ENCODE results near the gene PLAA.
A peak's percentile ranks its signal among the peaks of the same experiment; 100 is the strongest.
"Not testable (repeated sequence)": the region's sequence is repeated elsewhere in the genome, so short reads cannot be mapped to it uniquely, and the experiment has no call there.

PLAA gene

DNA sequence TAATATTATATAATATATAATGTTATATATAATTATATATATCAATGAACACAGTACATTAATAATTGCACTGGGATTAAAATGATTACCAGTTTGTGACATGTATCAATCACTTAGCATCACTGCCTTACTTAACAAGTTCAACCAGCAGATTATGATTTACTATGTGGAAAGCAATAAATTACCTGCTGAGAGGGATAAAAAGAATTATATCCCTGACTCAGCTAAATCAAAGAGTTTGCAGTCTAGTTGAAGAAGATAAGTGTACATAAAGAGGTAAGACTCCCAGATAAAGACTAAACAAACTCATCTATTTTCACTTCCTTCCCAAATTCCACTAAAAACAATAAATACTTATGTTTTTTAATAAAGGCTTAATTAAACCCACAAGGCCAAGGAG is 11.2 kb downstream of the PLAA start:
- DNase-seq (ENCODE audit: low read depth in 2 of 3, low spot score in 2 of 3) = no peak

DNA sequence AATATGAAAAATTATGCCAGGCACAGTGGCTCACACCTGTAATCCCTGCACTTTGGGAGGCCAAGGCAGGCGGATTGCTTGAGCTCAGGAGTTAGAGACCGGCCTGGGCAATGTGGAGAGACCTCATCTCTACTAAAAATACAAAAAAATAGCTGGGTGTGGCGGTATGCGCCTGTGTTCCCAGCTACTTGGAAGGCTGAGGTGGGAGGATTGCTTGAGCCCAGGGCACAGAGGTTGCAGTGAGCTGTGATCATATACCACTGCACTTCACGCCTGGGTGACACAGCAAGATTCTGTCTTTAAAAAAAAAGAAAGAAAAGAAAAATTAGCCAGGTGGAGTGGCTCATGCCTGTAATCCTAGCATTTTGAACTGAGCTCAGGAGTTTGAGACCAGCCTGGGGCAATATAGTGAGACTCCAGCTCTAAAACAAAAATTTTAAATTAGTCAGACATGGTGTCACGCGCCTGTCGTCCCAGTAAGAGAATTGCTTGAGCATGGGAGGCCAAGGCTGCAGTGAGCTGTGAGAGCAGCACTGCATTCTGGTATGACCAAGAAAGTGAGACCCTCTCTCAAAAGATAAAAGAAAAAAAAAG is 18.0 kb downstream of the PLAA start:
- no peak for DNase-seq (ENCODE audit: low read depth in 2 of 3, low spot score in 2 of 3)

DNA sequence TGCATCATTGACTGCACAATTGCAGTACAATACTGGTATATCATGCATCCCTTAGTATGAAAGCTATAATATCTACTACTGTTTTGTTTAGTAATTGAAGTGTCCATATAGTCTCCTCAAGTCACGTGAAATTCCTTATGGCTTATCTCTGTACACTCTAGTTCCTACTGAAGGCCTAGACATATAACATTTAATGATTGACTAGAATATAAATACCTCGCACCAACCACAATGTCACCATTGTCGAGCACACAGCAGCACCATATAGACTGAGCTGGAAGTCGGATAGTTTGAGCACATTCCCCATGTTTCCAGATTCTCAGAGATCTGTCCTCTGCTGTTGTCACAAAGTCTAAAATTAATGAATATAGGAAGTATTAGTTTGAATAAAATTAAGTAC is 21.4 kb downstream of the PLAA start:
- no peak for DNase-seq (ENCODE audit: low read depth in 2 of 3, low spot score in 2 of 3)

DNA sequence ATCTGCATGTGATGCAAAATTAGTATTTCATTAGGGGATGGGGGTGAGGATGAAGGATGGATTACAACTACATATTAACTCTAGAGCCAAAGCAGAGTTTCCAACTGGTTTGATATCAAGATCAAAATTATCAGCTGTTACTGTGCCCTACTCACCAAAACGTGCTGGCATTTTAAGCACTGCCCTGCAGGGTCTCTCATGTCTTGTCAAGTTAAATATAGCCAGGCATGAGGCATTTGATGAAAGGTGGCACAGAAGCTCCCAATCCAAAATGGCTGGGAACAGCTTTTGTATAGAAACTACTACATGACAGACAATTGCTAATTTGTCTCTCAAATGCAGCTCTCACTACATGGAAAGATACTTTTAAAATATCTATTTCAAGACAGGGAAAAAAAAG is 27.3 kb downstream of the PLAA start:
- no peak for DNase-seq (ENCODE audit: low read depth in 2 of 3, low spot score in 2 of 3)

DNA sequence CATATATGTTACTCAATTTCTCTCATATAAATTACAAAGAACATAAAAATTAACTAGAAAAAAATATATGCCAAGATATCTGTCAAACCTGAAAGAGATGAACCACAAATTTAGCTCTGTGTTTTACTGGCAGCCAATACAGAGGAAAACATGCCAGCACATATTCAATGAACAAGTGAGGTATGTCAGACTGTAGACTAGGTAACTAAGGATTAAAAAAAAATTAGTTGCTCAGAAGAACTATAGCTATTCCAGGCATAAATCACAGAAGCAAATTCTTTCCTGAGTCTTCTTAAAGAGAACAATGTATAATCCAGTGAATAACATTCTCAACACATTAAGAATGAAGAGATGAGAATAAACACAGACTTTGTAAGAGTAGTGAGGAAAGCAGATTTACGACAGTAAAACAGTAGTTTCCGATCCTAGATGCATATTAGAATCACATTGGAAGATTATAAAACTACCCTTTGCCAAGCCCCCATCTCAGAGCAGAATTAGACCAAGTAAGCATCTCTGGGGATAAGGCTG is 33.8 kb downstream of the PLAA start:
- DNase-seq (ENCODE audit: low read depth in 2 of 3, low spot score in 2 of 3) = no peak

DNA sequence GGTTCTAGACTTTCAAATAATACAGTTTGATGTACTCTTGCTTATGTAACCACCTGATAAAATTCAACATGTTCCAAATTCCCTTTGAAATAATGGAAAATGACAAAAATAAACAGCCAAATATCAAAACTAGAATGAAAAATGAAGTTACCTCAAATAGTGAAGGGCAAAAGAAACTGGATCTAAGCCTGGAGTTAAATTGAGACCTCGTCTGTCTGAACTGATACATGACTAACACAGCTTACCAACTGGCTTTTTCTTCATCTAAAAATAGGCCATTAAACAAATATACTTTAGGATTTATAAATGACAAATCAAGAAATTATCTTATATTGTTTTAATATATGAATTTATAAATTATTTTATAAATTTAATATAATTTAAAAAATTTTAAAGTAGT is 42.4 kb downstream of the PLAA start:
- no peak for DNase-seq (ENCODE audit: low read depth in 2 of 3, low spot score in 2 of 3)

DNA sequence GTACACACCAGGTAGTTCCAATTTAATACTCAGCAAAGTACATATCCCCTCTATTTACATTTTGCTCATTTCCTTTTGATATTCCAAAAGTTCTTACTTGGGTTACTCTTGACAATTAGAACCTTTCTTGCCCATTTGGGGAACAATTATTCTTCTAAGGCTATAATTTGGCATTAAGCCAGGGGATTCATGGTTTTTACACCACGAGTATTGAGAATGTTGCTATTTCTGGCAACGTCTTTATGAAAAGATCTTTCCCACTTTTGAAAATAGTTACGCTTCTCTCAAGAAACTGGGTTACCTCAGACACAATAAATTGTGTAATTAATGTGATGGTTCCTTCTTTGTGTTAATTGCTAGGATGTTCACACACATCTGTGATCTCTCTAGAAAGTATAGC is 43.0 kb downstream of the PLAA start:
- DNase-seq (ENCODE audit: low read depth in 2 of 3, low spot score in 2 of 3) = no peak

DNA sequence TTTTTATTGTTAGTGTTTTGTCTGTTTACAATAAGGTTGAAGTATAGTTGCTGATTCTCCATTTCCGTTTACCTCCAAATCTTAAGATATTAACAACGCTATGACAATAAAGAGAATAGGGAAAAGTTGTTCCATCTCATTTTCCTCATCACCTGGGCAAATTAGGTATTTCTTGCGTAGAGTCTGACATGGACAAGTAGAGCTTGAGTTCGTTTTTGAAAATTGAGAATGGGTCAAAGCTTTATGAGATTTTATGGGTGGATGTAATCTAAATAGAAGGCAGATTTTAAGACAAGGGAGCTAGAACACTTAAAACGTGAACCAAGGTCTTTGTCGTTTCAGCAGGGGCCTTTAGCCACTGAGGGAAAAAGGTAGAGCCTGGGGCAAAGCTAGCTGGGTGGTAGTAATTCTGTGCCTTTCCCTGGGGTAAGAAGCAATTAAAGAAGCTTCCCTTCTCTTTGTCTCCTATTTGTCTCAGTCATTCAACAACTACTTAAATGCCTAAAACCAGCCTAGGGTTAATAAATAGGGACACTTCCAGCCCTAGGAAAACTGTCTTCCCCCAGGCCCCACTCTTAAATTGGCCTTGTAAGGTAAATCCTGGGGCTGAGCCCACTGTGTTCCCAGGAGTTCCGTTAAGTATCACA is 53.9 kb downstream of the PLAA start:
- DNase-seq (ENCODE audit: low read depth in 2 of 3, low spot score in 2 of 3) = no peak

DNA sequence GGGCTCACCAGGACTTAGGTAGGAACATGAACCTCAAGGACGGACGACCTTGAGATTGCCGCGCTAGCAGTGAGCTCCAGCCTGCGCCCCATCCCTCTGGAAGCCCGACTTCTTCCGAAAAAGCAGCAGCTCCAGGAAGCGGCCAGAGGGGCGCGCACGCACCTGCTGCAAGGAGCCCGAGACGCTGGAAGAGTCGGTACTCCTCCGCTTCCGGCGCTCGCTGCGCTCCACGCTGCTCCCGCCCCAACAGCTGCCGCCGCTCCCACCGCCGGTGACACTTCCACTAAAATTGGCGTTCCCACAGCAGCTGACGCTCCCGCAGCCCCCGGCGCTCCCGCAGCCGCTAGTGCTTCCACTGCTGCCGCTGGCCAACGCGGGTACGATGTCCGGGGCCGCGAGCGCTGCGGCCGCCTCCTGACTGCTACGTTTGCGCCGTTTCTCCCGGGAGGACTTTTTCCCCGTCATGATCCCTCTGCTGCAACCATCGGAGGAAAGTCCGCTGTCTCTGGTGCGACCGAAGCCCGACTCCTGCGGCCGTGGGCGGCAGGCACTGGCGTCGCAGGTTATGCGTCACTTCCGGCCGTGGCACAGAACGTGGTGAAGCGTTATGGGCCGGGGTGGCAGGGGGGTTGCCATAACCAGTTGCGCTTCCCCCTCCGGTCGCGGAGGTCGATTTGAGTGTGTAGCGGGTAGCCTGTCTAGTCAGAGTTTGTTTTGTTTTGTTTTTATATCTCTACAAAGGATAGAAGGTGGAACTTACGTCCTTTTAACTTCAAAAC is 54.6 kb downstream of the PLAA start, which contains the start of gene CAAP1:
TSS of gene CAAP1 (minus strand) at position 552 of the 779 bp plus-strand sequence. CDS start at position 465, 87 bp downstream.
- DNase-seq (ENCODE audit: low read depth in 2 of 3, low spot score in 2 of 3) = peak; percentile 82 to 89 (median 84)

DNA sequence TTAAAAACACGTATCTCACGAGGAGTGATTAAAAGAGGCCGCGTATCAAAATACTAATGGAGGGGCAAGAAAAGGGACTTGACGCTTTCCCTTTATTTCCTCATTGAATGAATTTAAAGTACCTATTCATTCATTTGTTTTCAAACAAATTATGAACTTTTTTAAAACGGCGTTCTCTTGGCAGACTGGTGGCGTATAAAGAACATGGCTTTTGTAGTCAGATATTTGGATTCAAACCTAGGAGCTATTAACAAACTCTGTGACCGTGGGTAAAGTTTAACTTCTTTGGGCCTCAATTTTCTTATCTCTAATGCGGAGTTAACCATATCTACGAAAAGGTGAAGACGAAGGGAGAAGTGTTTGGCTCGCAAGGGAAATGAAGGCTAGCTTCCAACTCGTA is 55.3 kb downstream of the PLAA start:
- DNase-seq (ENCODE audit: low read depth in 2 of 3, low spot score in 2 of 3) = no peak

DNA sequence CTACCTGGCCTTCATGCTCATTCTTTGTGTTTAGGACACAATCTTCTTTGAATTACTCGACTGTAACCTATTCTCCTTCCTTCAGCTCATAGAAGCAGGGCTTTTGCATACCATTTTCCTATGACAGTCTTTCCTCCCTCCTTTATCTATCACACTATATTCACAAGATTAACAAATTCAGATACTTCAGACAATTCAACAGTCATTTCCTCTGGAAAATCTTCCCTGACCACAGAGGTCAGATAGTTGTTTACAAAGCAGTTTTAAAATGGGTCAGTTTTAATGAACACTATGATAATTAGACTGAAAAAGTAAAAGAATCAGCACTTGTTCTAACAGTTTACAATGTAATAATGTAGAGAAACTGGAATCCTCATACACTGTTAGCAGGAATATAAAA is 58.8 kb downstream of the PLAA start:
- DNase-seq (ENCODE audit: low read depth in 2 of 3, low spot score in 2 of 3) = no peak

DNA sequence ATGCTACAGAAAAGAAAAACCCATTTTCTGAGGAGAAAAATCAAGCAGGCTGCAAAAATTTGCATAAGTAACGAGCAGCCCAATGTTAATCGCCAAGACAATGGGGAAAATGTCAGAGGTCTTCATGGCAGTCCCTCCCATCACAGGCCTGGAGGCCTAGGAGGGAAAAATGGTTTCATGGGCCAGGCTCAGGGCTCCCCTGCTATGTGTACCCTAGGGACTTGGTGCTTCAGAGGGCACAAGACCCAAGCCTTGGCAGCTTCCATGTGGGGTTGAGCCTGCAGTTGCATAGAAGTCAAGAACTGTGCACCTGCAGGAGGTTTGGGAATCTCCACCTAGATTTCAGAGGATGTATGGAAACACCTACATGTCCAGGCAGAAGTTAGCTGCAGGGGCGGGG is 64.9 kb downstream of the PLAA start:
- DNase-seq (ENCODE audit: low read depth in 2 of 3, low spot score in 2 of 3) = no peak

DNA sequence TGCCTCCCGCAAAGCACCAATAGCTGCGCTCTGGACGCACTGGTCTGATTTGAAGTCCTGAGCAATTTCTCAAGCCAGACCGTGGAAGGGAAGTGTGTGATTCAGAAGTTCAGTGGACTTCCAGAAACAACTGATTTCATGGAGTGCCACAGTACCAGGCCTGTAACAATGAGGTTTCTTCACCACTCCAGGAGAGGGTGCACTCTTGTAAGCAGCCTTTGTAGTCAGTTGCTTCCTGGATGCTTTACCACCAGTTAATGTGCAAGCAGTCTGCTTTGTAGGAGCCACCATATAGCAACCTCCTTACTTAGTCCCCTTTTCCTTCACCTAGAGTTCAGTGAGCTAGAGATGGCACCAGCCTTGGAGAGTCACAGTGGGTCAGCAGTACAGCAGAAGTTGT is 66.8 kb downstream of the PLAA start:
- no peak for DNase-seq (ENCODE audit: low read depth in 2 of 3, low spot score in 2 of 3)

DNA sequence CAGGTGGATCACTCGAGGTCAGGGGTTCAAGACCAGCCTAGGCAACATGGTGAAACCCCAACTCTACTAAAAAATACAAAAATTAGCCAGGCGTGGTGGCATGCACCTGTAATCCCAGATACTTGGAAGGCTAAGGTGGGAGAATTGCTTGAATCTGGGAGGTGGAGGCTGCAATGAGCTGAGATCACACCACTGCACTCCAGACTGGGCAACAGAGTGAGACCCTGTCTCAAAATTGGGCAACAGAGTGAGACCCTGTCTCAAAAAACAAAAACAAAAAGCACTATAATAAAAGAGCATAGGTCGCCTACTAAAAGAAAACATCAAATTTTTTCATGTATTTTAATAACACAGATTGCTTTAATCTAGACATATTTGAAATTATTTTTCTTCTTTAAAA is 71.9 kb downstream of the PLAA start:
- DNase-seq (ENCODE audit: low read depth in 2 of 3, low spot score in 2 of 3) = not testable (repeated sequence)

DNA sequence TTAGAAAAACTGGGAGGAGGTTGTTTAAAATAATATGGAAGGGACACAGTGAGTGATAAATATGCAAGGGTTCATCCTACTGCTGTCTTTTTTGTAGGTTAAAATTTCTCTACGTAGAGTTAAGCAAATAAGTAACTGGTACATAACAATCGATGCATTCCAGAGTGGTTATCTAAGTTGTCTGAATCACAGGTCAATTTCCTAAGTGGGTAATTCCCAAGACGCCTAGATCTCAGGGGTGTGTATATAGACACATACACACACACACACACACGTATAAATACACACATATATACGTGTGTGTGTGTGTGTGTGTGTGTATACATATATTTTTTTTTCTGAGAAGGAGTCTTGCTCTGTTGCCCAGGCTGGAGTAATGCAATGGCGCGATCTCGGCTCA is 76.8 kb downstream of the PLAA start:
- no peak for DNase-seq (ENCODE audit: low read depth in 2 of 3, low spot score in 2 of 3)

DNA sequence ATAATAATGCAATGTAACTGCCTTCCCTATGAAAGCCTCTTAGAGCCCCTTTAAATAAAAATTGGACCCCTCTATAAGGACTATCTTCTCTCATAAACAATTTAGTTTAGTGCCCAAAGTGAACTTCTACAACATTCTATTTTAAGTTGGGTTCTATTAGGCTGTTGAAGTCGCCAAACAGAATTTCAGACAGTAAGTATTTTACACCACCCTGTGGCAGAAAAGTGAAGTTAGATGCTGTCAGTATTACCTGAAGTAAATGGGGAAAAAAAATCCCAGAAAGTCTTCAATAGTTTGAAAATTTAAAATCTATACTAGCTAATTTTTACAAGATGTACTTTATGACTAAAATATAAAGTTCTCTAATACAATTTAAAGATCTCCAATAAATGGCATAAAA is 84.0 kb downstream of the PLAA start:
- no peak for DNase-seq (ENCODE audit: low read depth in 2 of 3, low spot score in 2 of 3)

DNA sequence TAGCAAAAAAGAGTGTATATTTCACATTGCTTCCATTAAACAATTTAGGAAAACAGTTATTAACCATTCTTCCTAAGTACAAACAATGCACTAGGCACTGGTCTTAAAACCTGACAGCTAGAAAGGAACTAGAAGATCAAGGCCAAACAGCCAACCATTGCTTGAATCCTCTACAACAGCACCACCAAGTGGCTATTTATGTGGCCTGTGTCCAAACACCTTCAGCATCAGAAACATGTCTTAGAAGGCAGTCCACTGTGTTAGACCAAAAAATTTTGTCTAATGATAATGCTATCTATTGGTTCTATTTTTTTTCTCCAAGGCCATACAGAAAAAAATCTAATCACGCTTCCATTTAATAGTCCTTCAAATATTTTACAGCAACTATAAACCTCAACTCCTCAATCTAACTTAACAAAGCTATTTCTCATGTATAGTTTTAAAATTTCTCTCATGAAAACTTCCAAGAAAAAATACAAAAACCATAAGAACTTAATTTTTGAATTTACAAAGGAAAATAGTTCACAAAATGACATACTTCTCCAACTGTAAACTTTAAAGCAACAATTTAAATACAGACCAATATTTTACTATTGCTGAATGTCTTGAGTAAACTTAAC is 90.5 kb downstream of the PLAA start:
- DNase-seq (ENCODE audit: low read depth in 2 of 3, low spot score in 2 of 3) = no peak

Measured in activated CD8-positive, alpha-beta memory T cell treated with anti-CD3 and anti-CD28 coated beads for 48 hours (primary cell).